Measurements from ENCODE around the gene CPN2.

DNA sequence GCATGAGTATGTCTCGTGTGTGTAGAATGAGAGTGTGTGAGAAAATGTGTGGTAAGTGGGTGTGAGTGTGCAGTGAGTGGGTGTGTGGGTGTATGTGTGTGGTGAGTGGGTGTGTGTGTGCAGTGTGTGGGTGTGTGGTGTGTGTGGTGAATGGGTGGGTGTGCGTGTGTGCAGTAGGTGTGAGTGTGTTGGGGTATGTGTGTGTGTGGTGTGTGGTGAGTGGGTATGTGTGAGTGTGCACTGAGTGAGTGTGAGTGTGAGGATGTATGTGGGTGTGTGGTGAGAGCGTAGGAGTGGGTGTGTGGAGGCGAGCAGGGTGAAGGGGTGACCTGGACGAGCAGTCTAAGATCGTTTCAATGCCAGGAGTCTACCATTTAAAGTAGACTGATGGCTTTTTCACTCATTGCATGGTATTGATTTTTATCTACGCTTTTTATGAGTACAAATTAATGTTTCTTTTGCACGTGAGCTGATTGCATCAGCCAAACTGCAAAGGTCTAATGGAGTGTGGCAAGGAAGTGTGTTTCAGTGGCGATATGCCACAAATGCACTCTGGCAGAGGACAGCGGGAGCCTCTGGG is 1.6 kb upstream of the CPN2 start:
- TF ChIP-seq, protein P1, sequence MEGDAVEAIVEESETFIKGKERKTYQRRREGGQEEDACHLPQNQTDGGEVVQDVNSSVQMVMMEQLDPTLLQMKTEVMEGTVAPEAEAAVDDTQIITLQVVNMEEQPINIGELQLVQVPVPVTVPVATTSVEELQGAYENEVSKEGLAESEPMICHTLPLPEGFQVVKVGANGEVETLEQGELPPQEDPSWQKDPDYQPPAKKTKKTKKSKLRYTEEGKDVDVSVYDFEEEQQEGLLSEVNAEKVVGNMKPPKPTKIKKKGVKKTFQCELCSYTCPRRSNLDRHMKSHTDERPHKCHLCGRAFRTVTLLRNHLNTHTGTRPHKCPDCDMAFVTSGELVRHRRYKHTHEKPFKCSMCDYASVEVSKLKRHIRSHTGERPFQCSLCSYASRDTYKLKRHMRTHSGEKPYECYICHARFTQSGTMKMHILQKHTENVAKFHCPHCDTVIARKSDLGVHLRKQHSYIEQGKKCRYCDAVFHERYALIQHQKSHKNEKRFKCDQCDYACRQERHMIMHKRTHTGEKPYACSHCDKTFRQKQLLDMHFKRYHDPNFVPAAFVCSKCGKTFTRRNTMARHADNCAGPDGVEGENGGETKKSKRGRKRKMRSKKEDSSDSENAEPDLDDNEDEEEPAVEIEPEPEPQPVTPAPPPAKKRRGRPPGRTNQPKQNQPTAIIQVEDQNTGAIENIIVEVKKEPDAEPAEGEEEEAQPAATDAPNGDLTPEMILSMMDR (IDR thresholded peaks at IDR 0.05), result no peak
- TF ChIP-seq EP300 (IDR thresholded peaks at IDR 0.05), result no peak
- TF ChIP-seq POLR2A (IDR thresholded peaks at IDR 0.05), result no peak

All from tibial nerve (tissue), 4 donors.